ENCODE results near the gene HRAS. TPM values are rescaled to one million over a fixed set of nuclear protein-coding genes. Genes with fewer than 3 reads are reported as not detected.

HRAS gene
- total RNA-seq, 5 donors from 2014 or later (not counting 1 experiment from before 2014, with no cell fraction given): 27.6 to 53.4 (median 47.6) TPM

DNA sequence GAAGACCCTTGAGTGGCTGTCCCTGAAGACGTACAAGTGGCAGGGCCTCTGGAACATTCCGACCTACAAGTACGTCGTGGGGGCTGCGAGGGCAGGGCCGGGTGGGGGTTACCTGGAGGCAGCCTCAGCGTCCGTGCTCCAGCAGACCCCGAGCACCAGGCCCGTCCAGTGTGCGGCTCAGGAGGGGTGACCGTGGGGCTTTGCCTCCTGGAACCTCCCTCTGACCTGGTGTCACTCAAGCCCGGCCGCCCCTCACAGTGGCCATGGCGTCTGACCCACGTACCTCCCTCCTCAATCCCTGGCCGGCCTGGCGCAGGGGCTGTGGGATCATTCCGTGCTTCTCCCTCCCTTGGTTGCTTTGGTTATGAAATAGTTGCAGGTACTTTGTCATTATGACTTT lies 46.8 kb downstream of the HRAS start:
- no peak for DNase-seq
- 98% methylated on average over 13 of the region's 19 CpGs for WGBS (ENCODE audit: insufficient coverage)
- Mint-ChIP-seq H3K27me3 (no peaks in the 10 kb centered on the region), H3K9me3 (no peaks in the 10 kb centered on the region), H3K4me3 (no peak overlapping the region), H3K36me3 (peaks cover 5% of the 10 kb centered on the region), H3K27ac (no peak overlapping the region), H3K4me1 (no peaks in the 10 kb centered on the region)
- POLR2A ChIA-PET: no interaction called here
- Histone ChIP-seq H3K4me1 (ENCODE audit: control insufficient read depth in 1 of 2, extremely low read depth in 1 of 2, insufficient read depth in 2 of 2, low read length in 2 of 2) (no peaks in the 10 kb centered on the region), H3K9me3 (no peaks in the 10 kb centered on the region), H3K27me3 (replicated peaks in 1 of 2; ENCODE audit: control insufficient read depth in 2 of 2, extremely low read depth in 1 of 2, insufficient read depth in 2 of 2, low read length in 1 of 2) (no peaks in the 10 kb centered on the region), H3K27ac (ENCODE audit: low read length) (no peak overlapping the region), H3K4me3 (ENCODE audit: control insufficient read depth in 1 of 2, extremely low read depth in 1 of 2, low read length in 1 of 2) (no peak overlapping the region), H3K36me3 (ENCODE audit: control insufficient read depth in 2 of 2, extremely low read depth in 1 of 2, insufficient read depth in 1 of 2, low read length in 1 of 2) (peaks cover under 1 to 12% of the 10 kb centered on the region in 2 donors)
- no peak for ATAC-seq (replicated peaks in 1 of 4)
- CTCF ChIA-PET: no interaction called here

- H3K4me3 ChIP-seq (ENCODE audit: control insufficient read depth in 1 of 2, extremely low read depth in 1 of 2, low read length in 1 of 2): no peak overlapping the region
- ChIA-PET POLR2A (no interaction called here), CTCF (no interaction called here)
- Mint-ChIP-seq H3K4me1 (no peaks in the 10 kb centered on the region), H3K36me3 (peaks cover 5% of the 10 kb centered on the region), H3K9me3 (no peaks in the 10 kb centered on the region), H3K27ac (no peak overlapping the region), H3K4me3 (no peak overlapping the region), H3K27me3 (no peaks in the 10 kb centered on the region)
- no peaks in the 10 kb centered on the region for H3K27me3 ChIP-seq (replicated peaks in 1 of 2; ENCODE audit: control insufficient read depth in 2 of 2, extremely low read depth in 1 of 2, insufficient read depth in 2 of 2, low read length in 1 of 2)
- H3K27ac ChIP-seq (ENCODE audit: low read length): no peak overlapping the region
- peaks cover 0 to 12% of the 10 kb centered on the region in 2 donors for H3K36me3 ChIP-seq (ENCODE audit: control insufficient read depth in 2 of 2, extremely low read depth in 1 of 2, insufficient read depth in 1 of 2, low read length in 1 of 2)
- no peaks in the 10 kb centered on the region for H3K9me3 ChIP-seq
- no peak for ATAC-seq (replicated peaks in 1 of 4)
- DNase-seq: no peak
- H3K4me1 ChIP-seq (ENCODE audit: control insufficient read depth in 1 of 2, extremely low read depth in 1 of 2, insufficient read depth in 2 of 2, low read length in 2 of 2): no peaks in the 10 kb centered on the region
- 92% methylated on average over 25 of the region's 25 CpGs for WGBS (ENCODE audit: insufficient coverage)
These were observed 47.3 kb downstream of the HRAS start for GRCh38 chr11:488062-488461.

GRCh38 chr11:487571-488021 lies 47.8 kb downstream of the HRAS start:
- ATAC-seq (replicated peaks in 1 of 4) (no peak), DNase-seq (no peak)
- no peaks in the 10 kb centered on the region for H3K27me3 ChIP-seq (replicated peaks in 1 of 2; ENCODE audit: control insufficient read depth in 2 of 2, extremely low read depth in 1 of 2, insufficient read depth in 2 of 2, low read length in 1 of 2)
- no peaks in the 10 kb centered on the region for H3K4me1 Mint-ChIP-seq
- H3K36me3 Mint-ChIP-seq: peaks cover 5% of the 10 kb centered on the region
- H3K27ac Mint-ChIP-seq: no peak overlapping the region
- 97% methylated on average over 22 of the region's 22 CpGs for WGBS (ENCODE audit: insufficient coverage)
- H3K4me3 Mint-ChIP-seq: no peak overlapping the region
- H3K9me3 Mint-ChIP-seq: no peaks in the 10 kb centered on the region
- no peaks in the 10 kb centered on the region for H3K4me1 ChIP-seq (ENCODE audit: control insufficient read depth in 1 of 2, extremely low read depth in 1 of 2, insufficient read depth in 2 of 2, low read length in 2 of 2)
- H3K9me3 ChIP-seq: no peaks in the 10 kb centered on the region
- CTCF ChIA-PET: no interaction called here
- no peaks in the 10 kb centered on the region for H3K27me3 Mint-ChIP-seq
- POLR2A ChIA-PET: no interaction called here
- H3K36me3 ChIP-seq (ENCODE audit: control insufficient read depth in 2 of 2, extremely low read depth in 1 of 2, insufficient read depth in 1 of 2, low read length in 1 of 2): peaks cover 0 to 12% of the 10 kb centered on the region in 2 donors
- no peak overlapping the region for H3K4me3 ChIP-seq (ENCODE audit: control insufficient read depth in 1 of 2, extremely low read depth in 1 of 2, low read length in 1 of 2)
- H3K27ac ChIP-seq (ENCODE audit: low read length): no peak overlapping the region

DNA sequence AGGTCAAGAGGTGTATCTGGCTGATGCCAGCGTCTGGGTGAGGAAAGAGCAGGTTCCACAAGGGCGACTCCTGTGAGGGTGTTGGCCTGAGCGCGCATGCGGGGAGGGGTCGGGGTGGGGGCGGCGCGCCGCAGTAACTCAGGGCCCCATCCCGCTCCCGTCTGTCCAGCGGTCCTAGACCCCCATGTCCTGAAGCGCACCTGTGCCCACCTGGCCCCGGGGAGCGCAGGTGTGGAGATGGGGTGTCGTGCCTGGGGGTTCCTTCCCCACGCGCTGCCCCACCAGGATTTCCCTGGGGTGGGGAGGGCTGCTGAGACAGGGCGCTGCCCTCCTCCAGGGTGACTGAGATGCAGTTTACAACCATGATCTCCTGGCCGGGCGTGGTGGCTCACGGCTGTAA lies 49.2 kb downstream of the HRAS start:
- Mint-ChIP-seq H3K27ac (no peak overlapping the region), H3K4me1 (no peaks in the 10 kb centered on the region), H3K36me3 (no peaks in the 10 kb centered on the region), H3K9me3 (no peaks in the 10 kb centered on the region), H3K4me3 (no peak overlapping the region), H3K27me3 (no peaks in the 10 kb centered on the region)
- no peak overlapping the region for H3K4me3 ChIP-seq (ENCODE audit: control insufficient read depth in 1 of 2, extremely low read depth in 1 of 2, low read length in 1 of 2)
- ChIA-PET POLR2A (no interaction called here), CTCF (no interaction called here)
- H3K27me3 ChIP-seq (replicated peaks in 1 of 2; ENCODE audit: control insufficient read depth in 2 of 2, extremely low read depth in 1 of 2, insufficient read depth in 2 of 2, low read length in 1 of 2): no peaks in the 10 kb centered on the region
- no peak for DNase-seq
- no peaks in the 10 kb centered on the region for H3K9me3 ChIP-seq
- H3K27ac ChIP-seq (ENCODE audit: low read length): no peak overlapping the region
- H3K4me1 ChIP-seq (ENCODE audit: control insufficient read depth in 1 of 2, extremely low read depth in 1 of 2, insufficient read depth in 2 of 2, low read length in 2 of 2): no peaks in the 10 kb centered on the region
- WGBS (ENCODE audit: insufficient coverage): 97% methylated on average over 18 of the region's 23 CpGs
- peaks cover 0 to 12% of the 10 kb centered on the region in 2 donors for H3K36me3 ChIP-seq (ENCODE audit: control insufficient read depth in 2 of 2, extremely low read depth in 1 of 2, insufficient read depth in 1 of 2, low read length in 1 of 2)
- no peak for ATAC-seq (replicated peaks in 1 of 4)

- Histone ChIP-seq H3K27me3 (replicated peaks in 1 of 2; ENCODE audit: control insufficient read depth in 2 of 2, extremely low read depth in 1 of 2, insufficient read depth in 2 of 2, low read length in 1 of 2) (no peaks in the 10 kb centered on the region), H3K4me1 (ENCODE audit: control insufficient read depth in 1 of 2, extremely low read depth in 1 of 2, insufficient read depth in 2 of 2, low read length in 2 of 2) (no peaks in the 10 kb centered on the region), H3K9me3 (no peaks in the 10 kb centered on the region), H3K4me3 (ENCODE audit: control insufficient read depth in 1 of 2, extremely low read depth in 1 of 2, low read length in 1 of 2) (no peak overlapping the region), H3K36me3 (ENCODE audit: control insufficient read depth in 2 of 2, extremely low read depth in 1 of 2, insufficient read depth in 1 of 2, low read length in 1 of 2) (peaks cover 0 to 4% of the 10 kb centered on the region in 2 donors), H3K27ac (ENCODE audit: low read length) (no peak overlapping the region)
- WGBS (ENCODE audit: insufficient coverage): 97% methylated on average over 38 of the region's 38 CpGs
- no peak for ATAC-seq (replicated peaks in 1 of 4)
- Mint-ChIP-seq H3K4me3 (no peak overlapping the region), H3K4me1 (no peaks in the 10 kb centered on the region), H3K27ac (no peak overlapping the region), H3K9me3 (no peaks in the 10 kb centered on the region), H3K27me3 (no peaks in the 10 kb centered on the region), H3K36me3 (no peaks in the 10 kb centered on the region)
- no peak for DNase-seq
- ChIA-PET CTCF (no interaction called here), POLR2A (no interaction called here)
These were observed 50.8 kb downstream of the HRAS start for GRCh38 chr11:484616-485015.

Other genes with a start within 250 kb of the HRAS start
- gene PGGHG, start 246.4 kb downstream of the HRAS start, total RNA-seq: 100 to 1,000 TPM; 252 to 818 (median 459) TPM
- not detected for gene IFITM5, start 236.1 kb downstream of the HRAS start, total RNA-seq
- 100 to 1,000 TPM; 276 to 654 (median 359) TPM for gene IFITM2, start 227.8 kb downstream of the HRAS start, total RNA-seq
- gene IFITM1, start 221.5 kb downstream of the HRAS start, total RNA-seq: 100 to 1,000 TPM; 201 to 427 (median 243) TPM
- 10 to 100 TPM in 4 of 5 donors, 1 to 10 TPM in 1; 2.1 to 35.5 (median 17.6) TPM for gene IFITM3, start 214.7 kb downstream of the HRAS start, total RNA-seq
- 1 to 10 TPM; 1.7 to 5.6 (median 2.8) TPM for gene B4GALNT4, start 166.1 kb downstream of the HRAS start, total RNA-seq
- gene PKP3, start 141.4 kb downstream of the HRAS start, total RNA-seq: under 1 TPM in 4 of 5 donors, not detected in 1; 0.32 to 0.85 (median 0.47) TPM
- gene SIGIRR, start 120.6 kb downstream of the HRAS start, total RNA-seq: 100 to 1,000 TPM; 395 to 488 (median 460) TPM
- gene ANO9, start 93.6 kb downstream of the HRAS start, total RNA-seq: 100 to 1,000 TPM; 103 to 128 (median 120) TPM
- 10 to 100 TPM; 22.4 to 33.5 (median 28.7) TPM for gene PTDSS2, start 85.3 kb downstream of the HRAS start, total RNA-seq
- gene RNH1, start 28.3 kb downstream of the HRAS start, total RNA-seq: 100 to 1,000 TPM; 126 to 141 (median 131) TPM
- gene LRRC56, start 2.0 kb upstream of the HRAS start, total RNA-seq: 1 to 10 TPM; 3.4 to 6.1 (median 5.6) TPM
- gene LMNTD2, start 25.2 kb upstream of the HRAS start, total RNA-seq: 10 to 100 TPM in 1 of 5 donors, 1 to 10 TPM in 4; 5.1 to 13.4 (median 8.8) TPM
- gene RASSF7, start 25.4 kb upstream of the HRAS start, total RNA-seq: 10 to 100 TPM; 23.2 to 68.4 (median 63.4) TPM
- gene PHRF1, start 40.9 kb upstream of the HRAS start, total RNA-seq: 10 to 100 TPM; 40.2 to 69.4 (median 66.3) TPM
- 100 to 1,000 TPM in 1 of 5 donors, 10 to 100 TPM in 4; 58.9 to 128 (median 73.7) TPM for gene IRF7, start 80.4 kb upstream of the HRAS start, total RNA-seq
- under 1 TPM in 2 of 5 donors, not detected in 3; 0.26 to 0.29 TPM for gene CDHR5, start 89.4 kb upstream of the HRAS start, total RNA-seq
- not detected for gene SCT, start 91.6 kb upstream of the HRAS start, total RNA-seq
- gene DRD4, start 101.7 kb upstream of the HRAS start, total RNA-seq: 1 to 10 TPM in 2 of 5 donors, under 1 TPM in 3; 0.49 to 1.3 (median 0.98) TPM
- gene DEAF1, start 159.6 kb upstream of the HRAS start, total RNA-seq: 100 to 1,000 TPM in 1 of 5 donors, 10 to 100 TPM in 4; 55.8 to 121 (median 57.3) TPM
- gene TMEM80, start 160.2 kb upstream of the HRAS start, total RNA-seq: 10 to 100 TPM; 21.2 to 43.9 (median 42.4) TPM
- 10 to 100 TPM in 4 of 5 donors, 1 to 10 TPM in 1; 7.5 to 18.5 (median 14.6) TPM for gene EPS8L2, start 170.7 kb upstream of the HRAS start, total RNA-seq
- gene TALDO1, start 211.9 kb upstream of the HRAS start, total RNA-seq: 100 to 1,000 TPM in 3 of 5 donors, 10 to 100 TPM in 2; 60.5 to 106 (median 102) TPM
- gene GATD1, start 241.9 kb upstream of the HRAS start, total RNA-seq: 10 to 100 TPM; 40.8 to 73.5 (median 70.2) TPM